GM12878 (cell line): ENCODE results near the gene ESCO1.

ENCODE experiments used
- EP300 ChIP-seq, 2 experiments: fragments of 150-350 bp in 1 of 2; IDR thresholded peaks; 2 replicates each; pipeline ENCODE4 v1.6.1; 2011 to 2012; ENCODE audit warnings: low read depth in 2 of 2, low read length in 2 of 2, borderline replicate concordance in 1 of 2, improper control_type of control experiment in 1 of 2, inconsistent platforms in 1 of 2; ENCODE audit not compliant: control insufficient read depth in 1 of 2
- HDAC2 ChIP-seq: fragments of 200-600 bp; sonication (generic); IDR thresholded peaks from 2 replicates; pipeline ENCODE4 v1.6.1; 2017
- MYB ChIP-seq: fragments of 150-350 bp; IDR thresholded peaks from 2 replicates; pipeline ENCODE4 v1.6.1; 2014; ENCODE audit warnings: mild to moderate bottlenecking, low read depth, low read length, borderline replicate concordance
- POLR2A ChIP-seq: IDR thresholded peaks from 2 replicates; pipeline ENCODE4 v1.6.1; 2011; ENCODE audit warnings: low read depth, mild to moderate bottlenecking, low read length
- ZNF274 ChIP-seq: IDR thresholded peaks from one replicate; pipeline ENCODE4 v1.8.0; 2011; ENCODE audit not compliant: insufficient read length, insufficient read depth
- TF ChIP-seq, protein P1 (sequence below): fragments of 450-650 bp; IDR thresholded peaks from 2 replicates; pipeline ENCODE4 v1.6.1; 2014; ENCODE audit warnings: mild to moderate bottlenecking
- TF ChIP-seq, protein P2 (sequence below), 3 experiments: IDR thresholded peaks in 2 of 3; conservative IDR thresholded peaks in 1 of 3; 2 replicates each; pipeline ENCODE4 v1.5.1; 2011; ENCODE audit warnings: low read depth in 3 of 3, low read length in 3 of 3, mild to moderate bottlenecking in 3 of 3, control low read depth in 2 of 3, moderate library complexity in 2 of 3, inconsistent platforms in 1 of 3, mixed read lengths in 1 of 3; ENCODE audit not compliant: control insufficient read depth in 2 of 3, insufficient read depth in 1 of 3; ENCODE audit errors: extremely low read depth in 1 of 3
- TF ChIP-seq, protein P3 (sequence below): IDR thresholded peaks from 2 replicates; pipeline ENCODE4 v1.6.1; 2012; ENCODE audit warnings: low read depth, low read length, improper control_type of control experiment
- TF ChIP-seq, protein P4 (sequence below): IDR thresholded peaks from 2 replicates; pipeline ENCODE4 v1.6.1; 2012; ENCODE audit warnings: low read depth, low read length, improper control_type of control experiment

GRCh38 chr18:21600526-21601410 is at the start of gene ESCO1:
- TF ChIP-seq, protein P1, sequence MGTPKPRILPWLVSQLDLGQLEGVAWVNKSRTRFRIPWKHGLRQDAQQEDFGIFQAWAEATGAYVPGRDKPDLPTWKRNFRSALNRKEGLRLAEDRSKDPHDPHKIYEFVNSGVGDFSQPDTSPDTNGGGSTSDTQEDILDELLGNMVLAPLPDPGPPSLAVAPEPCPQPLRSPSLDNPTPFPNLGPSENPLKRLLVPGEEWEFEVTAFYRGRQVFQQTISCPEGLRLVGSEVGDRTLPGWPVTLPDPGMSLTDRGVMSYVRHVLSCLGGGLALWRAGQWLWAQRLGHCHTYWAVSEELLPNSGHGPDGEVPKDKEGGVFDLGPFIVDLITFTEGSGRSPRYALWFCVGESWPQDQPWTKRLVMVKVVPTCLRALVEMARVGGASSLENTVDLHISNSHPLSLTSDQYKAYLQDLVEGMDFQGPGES = no peak
- TF ChIP-seq ZNF274 (no peak), HDAC2 (no peak), POLR2A (peak; percentile 98), EP300 (IDR thresholded peaks at IDR 0.05; ENCODE audit: borderline replicate concordance in 1 of 2, control insufficient read depth in 1 of 2, low read depth in 2 of 2, low read length in 2 of 2) (no peak; a peak in 1 of 4 replicates), MYB (no peak)
- TF ChIP-seq, protein P2, sequence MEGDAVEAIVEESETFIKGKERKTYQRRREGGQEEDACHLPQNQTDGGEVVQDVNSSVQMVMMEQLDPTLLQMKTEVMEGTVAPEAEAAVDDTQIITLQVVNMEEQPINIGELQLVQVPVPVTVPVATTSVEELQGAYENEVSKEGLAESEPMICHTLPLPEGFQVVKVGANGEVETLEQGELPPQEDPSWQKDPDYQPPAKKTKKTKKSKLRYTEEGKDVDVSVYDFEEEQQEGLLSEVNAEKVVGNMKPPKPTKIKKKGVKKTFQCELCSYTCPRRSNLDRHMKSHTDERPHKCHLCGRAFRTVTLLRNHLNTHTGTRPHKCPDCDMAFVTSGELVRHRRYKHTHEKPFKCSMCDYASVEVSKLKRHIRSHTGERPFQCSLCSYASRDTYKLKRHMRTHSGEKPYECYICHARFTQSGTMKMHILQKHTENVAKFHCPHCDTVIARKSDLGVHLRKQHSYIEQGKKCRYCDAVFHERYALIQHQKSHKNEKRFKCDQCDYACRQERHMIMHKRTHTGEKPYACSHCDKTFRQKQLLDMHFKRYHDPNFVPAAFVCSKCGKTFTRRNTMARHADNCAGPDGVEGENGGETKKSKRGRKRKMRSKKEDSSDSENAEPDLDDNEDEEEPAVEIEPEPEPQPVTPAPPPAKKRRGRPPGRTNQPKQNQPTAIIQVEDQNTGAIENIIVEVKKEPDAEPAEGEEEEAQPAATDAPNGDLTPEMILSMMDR (IDR thresholded peaks at IDR 0.05 in 2 of 3, conservative IDR thresholded peaks at IDR 0.05 in 1 of 3; ENCODE audit: control insufficient read depth in 2 of 3, extremely low read depth in 1 of 3, insufficient read depth in 1 of 3, low read depth in 3 of 3, low read length in 3 of 3) = peak; percentile 90 to 95 (median 93)
- TF ChIP-seq, protein P3, sequence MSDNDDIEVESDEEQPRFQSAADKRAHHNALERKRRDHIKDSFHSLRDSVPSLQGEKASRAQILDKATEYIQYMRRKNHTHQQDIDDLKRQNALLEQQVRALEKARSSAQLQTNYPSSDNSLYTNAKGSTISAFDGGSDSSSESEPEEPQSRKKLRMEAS = peak; percentile 72
- TF ChIP-seq, protein P4, sequence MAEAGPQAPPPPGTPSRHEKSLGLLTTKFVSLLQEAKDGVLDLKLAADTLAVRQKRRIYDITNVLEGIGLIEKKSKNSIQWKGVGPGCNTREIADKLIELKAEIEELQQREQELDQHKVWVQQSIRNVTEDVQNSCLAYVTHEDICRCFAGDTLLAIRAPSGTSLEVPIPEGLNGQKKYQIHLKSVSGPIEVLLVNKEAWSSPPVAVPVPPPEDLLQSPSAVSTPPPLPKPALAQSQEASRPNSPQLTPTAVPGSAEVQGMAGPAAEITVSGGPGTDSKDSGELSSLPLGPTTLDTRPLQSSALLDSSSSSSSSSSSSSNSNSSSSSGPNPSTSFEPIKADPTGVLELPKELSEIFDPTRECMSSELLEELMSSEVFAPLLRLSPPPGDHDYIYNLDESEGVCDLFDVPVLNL = 0 out of 2 replicates have a peak, but pooled peaks have one; percentile 23
